ENCODE results near the gene KAT7.

Gene KAT7

DNA sequence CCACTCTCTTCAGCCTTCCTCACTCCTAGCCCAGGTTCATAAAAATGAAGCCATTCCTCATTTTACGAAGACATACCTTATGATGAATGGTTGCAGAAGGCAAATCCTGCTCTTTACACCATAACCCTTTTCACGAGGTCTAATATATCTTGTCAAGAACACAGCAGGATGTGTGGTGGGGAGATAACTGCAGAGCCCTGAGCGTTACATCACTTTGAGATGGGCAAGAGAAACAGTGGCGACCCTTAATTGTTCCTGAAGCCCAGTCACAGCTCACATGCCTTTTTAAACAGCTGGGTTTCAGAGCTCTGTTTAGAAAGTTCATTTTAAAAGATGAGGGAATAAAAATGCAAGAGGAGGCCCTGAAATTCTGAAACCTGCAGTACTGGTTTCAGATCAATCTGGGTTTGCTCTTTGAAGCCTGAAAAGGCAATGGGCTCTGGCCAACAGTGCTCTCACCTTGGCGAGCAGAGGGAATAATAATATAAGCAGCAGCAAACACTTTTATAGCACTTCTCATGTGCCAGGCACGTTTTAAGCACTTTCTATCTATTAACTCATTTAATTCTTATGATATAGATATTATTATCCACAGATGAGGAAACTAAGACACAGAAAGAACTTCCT, 27.4 kb upstream of the KAT7 start:
- no peak for DNase-seq (ENCODE audit: low spot score)

DNA sequence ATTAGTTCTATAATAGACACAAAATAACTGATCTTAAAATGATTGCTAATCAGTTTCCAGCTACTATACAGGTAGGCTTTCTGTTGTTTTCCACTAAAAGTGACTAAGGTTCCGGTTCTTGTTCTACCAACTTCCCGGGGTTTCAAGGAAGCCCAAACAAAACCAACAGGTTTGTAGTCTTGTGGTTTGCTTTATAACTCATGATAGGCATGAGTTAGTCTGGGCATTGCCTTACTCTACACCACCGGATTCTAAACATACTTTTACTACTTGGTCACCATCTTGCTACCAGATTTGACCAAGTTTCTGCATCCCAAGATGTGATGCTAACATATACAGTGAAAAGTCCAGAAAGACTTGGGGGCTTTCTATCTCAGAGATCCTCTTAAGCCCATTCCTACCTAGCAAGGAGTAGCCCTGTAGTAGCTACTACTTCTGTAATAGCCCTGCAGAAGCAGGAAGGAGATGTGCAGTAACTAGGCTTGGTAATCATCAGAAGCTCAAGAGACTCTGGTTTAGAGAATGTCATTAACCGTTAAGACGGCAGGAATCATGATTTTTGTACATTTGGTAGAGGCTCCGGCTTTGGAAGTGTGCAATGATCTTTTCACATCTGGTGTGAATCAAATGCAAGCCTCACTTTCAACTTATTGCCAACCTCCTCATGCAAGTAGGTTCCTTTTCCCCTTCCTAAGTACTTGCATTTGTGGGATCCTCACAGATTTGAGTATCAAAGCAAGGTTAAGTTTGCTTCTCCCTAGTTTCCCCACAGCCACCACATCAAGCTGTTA, 26.1 kb upstream of the KAT7 start:
- no peak for DNase-seq (ENCODE audit: low spot score)

DNA sequence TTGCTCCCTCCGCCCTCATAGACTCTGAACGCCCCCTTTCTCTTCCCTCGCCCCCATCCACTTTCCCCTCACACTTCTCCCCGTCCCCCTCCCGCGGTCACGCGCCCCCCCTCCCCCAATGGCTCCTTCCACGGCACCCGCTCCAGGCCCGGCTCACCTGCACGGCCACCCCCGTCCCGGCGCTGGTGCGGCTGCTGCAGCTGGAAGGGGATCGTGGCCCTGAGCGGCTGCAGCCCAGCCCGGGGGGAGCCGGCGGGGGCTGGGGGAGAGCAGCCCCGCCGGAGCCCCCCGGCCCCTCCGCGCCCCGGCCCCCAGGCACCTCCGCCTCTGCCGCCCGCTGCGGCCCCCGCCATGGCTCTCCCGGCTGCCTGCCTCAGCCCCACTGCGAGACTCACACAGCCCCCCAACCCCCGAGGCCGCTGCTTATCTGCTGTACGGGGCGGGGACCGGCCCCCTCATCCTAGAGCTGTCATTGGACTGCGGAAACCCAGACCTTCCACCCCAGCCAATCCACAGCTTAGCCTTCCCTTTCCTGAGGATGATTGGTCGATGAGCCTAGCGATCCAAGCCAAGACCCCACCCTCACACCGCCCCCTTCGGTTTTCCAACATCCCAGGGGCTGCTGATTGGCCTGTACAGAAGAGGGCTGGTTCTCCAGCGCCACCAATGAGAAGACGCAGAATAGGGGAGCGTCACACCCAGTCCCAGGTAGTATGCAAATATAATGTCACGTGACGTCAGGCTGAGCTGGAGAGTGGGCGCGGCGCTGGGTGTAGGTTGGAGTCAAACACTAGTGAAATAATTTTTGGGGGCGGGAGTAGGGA, 24.5 kb upstream of the KAT7 start, which contains the start of gene FAM117A:
TSS of gene FAM117A (minus strand) at position 397 of the 824 bp plus-strand sequence. CDS start at position 353, 44 bp downstream.
- DNase-seq (ENCODE audit: low spot score) = peak; percentile 96

DNA sequence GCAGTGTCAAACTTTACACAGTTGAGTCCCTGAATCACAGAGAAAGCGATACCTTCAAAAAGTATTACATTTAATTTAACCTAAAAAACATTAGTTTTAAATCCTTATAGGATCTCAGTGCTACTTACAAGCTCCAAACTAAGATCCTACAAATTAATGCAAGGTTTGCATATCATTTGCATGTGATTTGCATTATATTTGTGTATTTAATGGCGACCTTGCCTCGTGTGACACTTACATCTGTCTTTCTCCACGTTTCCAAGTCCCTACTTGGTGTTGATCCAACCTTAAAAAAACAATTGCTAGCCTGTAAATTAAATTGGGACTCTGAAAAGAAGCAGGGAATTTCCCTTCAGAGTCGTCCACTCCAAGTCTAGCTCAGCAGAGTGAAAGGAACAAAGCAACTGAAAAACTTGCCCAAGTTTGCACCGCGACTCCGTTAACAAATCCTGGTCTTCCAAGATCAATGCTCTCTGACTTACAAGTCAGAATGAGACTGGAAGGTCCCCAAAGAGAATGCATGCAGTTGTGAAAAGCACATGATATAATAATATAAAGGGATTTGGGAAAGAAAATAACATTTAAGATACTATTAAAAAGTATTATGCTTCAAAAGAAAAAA, 23.8 kb upstream of the KAT7 start:
- DNase-seq (ENCODE audit: low spot score) = no peak

DNA sequence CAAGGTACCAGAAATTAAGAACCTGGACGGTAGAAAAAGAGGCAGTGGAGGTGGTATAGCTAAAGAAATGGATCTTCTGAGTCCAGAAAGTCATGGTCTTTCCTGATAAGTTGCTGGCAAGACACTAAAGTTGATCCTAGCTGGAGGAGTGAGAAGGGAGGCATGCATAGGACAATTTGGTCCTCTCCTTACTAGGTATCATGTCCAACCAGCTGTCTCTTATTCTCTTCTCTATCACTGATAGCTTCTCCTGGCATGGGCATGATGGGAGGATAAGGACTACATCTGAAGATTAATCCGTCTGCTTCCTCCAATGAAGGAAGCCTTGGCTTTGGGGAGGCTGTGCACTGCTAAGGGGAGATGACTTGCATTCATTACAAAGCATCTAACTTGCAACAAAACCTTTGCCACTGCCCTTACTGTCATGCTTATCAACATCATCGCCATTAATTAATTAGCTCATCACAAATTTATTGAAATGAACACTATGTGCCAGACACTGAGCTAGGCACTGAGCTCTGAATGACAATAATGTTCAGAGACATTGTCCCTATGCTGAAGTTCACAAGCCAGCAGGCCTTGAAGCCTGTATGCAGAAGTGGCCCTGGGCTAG, 21.5 kb upstream of the KAT7 start:
- no peak for DNase-seq (ENCODE audit: low spot score)

DNA sequence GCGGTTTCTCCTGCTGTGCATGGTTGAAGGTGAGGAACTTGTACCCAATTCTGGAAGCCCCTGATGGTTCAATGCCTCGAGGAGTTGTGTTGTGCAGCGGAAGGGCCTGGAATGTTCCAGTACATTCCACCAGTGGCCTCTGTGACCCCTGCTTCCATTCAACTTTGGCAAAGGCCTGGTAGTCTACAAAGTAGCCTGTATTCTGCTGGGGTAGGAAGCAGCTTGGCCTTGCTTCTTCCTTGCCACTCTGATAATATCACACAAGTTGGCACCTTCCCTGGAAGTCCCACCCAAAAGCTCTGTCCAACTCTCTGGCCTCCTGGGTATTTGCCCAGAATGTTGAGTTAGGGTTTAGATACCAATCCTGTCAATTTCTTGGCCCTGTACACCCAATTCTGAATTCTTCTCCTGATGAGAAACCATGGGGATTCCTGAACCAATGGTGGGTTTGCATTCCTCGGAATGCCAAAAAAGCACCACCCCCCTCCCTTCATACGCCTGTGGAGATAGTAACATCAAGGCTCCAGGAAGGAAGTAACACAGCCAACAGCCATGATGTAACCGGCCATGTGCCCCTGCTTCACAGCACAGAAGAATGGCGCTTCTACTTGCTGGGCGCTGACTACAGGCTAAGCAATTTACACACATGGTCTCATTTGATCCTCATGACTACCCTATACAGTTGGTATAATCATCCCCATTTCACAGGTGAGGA, 12.8 kb upstream of the KAT7 start:
- DNase-seq (ENCODE audit: low spot score) = no peak

DNA sequence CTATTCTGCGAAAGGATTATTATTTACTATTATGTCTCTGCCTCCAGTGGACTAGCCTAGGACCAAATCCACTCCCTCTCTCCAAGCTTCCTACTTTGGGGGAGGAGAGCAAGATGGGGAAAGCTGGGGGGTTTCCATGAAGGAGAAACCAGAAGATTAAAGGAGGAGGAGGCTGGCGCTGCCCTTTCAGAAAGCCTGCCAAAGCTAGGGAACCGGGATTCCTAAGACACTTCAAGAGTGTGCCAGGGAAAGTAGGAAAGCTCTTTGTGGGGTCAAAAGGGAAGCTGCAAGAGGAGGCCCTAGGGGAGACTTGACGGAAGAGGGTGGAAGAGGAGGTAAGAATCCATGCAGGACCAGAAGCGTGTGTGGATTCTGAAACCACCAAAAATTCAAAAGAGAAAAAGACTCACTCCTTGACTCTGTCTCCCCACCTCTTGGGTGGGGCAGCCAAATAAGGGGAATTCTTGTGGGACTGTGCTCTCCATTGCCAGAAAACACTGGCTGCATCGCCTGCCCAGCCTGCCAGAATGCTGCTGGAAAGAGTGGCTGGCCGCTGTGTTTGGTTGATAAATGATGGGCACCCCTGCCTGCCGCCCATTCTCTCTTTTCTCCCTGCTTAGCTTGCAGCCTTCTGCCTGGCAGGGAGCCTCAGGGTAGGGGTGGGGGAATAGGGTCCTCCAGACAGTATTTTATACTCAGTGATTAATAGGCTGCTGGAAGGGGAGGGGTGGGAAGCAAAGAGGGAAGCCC, 11.8 kb upstream of the KAT7 start:
- no peak for DNase-seq (ENCODE audit: low spot score)

DNA sequence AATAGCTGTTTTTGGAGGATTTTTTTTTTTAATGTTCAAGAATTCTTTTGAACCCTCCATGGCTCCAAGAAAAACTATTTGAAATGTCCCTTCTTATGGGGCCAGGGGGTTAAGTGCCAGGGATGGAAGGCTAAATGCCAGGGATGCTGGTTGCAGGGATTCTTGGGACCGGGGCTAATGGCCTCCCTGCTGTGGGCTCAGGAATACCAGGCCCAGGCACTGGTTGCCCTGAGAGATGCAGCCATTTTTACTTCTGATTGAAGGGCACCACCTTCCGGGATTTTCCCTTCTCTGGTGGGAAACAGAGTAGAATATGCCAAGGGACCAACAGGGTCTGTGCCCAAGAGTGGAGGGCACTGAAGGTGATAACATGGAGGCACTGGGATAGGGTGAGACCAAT, 10.9 kb upstream of the KAT7 start:
- DNase-seq (ENCODE audit: low spot score) = no peak

DNA sequence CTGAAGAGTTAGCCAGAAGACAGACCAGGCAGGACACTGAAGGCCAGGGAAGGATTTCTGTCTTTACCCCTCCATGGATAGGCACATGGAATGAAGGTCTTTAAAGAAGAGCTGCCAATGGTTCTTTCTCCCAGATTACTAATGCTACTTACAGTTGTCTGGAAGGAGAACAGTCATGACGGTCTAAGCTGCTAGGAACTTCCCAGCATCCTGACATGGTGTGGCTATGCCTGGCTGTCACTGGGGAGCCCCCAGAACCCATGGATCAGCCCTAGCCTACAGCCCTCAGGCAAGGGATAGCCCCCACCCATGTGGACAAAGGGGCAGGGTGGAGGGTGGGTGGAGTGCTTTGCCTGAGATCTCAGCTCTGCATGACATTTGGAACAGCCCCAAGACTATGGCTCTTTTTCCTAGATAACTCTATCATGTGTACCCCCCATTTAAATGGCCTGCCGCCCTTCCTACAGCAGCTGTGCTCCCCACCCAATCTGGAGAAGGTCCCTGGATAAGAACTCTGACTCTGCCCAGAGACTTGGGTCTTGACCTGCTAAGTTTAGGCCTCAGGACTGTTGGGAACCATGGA, 9.2 kb upstream of the KAT7 start:
- DNase-seq (ENCODE audit: low spot score) = no peak

DNA sequence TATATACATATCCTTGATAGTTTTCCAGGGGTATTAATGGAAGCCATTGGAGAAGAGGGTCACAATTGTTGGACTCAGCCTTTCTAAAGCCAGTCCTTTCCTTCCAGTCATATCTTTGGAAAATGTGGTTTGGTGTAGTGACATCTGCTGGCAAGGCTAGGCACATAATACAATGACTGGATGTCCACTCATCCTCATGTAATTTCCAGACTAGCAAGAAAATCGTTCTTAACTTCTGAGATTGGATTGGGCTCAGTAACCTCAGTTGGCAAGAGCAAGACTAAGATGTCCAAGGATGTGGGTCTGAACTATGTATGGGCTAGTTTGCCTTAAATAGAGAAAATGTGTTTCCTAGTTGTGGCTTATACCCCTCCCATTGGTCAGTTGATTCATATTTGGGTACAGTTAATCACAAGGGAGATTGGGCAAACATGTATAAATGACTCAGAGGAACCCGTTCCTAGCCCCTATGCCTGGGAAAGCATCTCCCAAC, 8.7 kb upstream of the KAT7 start:
- peak; percentile 74 for DNase-seq (ENCODE audit: low spot score)

DNA sequence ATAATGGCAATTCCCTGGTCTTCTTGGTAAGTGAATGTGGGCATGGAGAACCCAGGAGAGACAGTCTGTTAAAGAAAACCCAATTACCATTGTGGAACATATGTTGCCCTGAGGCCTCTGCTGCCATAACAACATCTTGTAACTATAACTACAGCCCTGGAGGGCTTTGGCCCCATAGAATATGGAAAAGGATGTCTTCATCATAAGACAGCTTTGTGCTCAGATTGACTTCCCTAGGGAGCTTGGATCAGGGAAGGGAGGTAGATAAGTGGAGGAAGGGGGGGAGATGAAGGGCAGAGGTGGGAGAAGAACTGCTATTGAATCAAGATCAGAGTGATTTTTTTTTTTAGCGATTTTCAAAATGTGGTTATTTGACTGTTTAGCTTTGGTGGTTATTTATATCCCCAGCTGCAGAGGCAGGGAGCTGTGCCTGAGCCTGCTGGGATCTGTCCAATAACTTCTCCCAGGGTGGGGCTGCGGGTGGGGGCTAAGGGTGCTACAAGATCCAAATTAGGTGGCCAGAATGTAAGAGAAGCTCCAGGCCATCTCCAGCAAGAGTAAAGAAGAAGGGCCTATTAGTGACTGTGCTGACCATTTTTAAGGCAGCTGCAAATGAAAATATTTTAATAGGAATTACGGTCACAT, 5.3 kb upstream of the KAT7 start:
- no peak for DNase-seq (ENCODE audit: low spot score)

DNA sequence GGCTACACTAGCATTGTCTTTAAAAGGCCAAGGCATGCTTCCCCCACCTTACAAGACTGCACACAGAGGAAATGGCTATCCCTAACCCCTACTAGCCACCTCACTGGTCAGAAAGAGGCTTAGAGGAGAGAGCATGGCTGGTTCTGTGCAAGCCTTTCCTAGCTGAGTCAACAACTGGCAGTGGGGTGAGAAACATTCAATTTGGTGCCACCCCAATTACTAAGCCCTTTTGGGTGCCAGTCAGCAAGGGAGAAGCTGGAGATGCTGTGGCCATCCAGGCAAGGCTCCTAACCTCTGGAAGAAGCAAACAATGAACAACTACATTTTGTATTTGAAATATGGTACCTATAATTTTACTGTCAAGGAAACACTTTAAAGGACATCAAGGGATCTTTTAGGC, 4.7 kb upstream of the KAT7 start:
- no peak for DNase-seq (ENCODE audit: low spot score)

DNA sequence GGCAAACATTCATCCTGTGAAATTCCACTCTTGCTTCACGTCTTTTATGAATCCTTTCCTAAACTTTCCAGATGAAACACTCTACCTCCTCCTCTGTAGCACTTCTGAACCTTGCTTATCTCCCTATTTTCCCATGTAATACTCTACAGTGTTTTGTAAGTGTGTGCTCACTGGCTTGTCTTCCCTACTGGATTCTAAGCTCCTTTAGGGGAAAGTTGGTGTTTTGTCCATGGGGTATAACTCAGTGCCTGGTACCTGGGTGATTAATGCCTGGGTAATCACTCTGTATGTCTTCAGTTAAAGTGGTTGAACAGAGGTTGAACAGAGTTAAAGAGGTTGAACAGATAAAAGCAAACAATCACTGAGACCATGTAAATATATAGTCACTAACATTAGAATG, 3.8 kb upstream of the KAT7 start:
- no peak for DNase-seq (ENCODE audit: low spot score)

DNA sequence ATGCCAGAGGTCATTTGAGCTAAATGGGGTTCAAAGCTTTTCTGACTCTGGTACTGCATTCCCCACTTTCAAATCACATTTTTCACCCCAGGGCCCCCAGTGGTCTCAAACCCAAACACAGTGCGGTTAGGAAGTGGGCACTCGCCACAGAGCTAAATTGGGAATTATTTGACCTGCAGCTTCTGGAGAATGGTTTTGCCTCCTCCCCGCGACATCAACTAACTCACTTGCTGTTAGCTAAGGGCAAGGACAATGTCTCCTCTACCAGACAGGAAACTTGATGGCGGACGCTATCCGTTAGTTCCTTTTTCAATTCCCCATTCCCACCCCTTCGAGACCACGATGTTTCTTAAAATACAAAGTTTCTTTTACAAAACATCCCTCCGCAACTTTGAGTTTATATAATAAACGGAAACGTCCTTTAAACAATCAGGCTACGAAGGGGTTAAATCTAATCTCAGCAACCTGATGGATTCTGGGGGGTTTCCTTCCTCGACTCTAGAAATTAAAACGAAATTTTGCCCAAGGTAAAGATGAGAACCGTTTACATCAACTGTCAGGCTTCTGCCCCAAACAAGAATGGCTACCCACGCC, 500 bp upstream of the KAT7 start:
- DNase-seq (ENCODE audit: low spot score) = no peak

DNA sequence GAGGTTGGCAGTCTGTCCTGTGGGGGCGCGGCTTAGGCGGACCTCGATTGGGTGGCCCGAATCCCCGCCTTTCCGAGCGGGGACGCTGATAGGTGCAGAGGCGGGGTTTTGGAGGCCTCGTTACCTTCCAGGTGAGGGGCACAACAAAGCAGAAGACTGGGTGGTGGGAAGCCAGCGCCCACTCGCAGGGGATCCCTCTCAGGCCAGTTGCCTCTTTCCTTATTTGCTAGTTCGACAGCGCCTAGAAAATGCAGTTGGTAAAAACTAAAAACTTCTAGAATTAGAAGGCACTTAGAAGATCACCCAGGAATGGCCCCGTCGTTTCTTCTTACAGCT, 730 bp downstream of the KAT7 start:
- DNase-seq (ENCODE audit: low spot score) = no peak

DNA sequence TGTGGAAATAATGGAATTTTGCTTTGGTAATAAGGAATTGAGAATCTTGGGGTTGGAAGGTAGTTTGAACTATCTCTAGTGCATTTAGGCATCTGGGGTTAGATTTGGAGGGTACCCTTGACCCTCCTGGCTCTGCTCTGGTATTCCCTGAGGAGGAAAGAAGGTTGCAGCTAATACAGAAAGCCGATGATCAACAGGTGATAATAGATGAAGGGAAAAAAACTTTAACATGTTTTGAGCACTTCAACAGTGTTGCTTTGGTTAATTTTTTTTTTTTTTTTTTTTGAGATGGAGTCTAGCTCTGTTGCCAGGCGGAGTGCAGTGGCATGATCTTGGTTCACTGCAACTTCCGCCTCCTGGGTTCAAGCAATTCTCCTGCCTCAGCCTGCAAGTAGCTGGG, 4.8 kb downstream of the KAT7 start:
- no peak for DNase-seq (ENCODE audit: low spot score)

DNA sequence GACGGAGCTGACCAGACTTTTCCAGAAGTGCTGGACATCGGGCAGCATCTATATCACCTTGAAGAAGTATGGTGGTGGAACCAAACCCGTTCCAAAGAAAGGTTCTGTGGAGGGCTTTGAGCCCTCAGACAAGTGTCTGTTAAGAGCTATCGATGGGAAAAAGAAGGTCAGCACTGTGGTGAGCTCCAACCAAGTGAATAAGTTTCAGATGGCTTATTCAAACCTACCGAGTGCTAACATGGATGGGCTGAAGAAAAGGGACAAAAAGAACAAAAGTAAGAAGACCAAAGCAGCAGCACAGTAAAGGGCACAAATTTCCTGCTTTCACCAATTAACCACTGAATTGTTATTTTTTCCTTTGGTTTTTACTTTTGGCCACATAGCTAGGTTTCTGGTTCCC, 6.9 kb downstream of the KAT7 start:
- DNase-seq (ENCODE audit: low spot score) = no peak

DNA sequence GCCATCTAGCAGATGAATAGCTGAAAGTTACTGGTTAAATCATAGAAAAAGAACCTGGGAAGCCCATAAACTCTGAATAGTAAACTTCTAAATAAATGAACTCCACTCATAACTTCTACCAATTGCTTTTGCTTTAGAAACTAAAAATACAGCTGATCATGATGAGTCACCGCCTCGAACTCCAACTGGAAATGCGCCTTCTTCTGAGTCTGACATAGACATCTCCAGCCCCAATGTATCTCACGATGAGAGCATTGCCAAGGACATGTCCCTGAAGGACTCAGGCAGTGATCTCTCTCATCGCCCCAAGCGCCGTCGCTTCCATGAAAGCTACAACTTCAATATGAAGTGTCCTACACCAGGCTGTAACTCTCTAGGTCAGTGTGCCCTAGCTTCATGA, 9.7 kb downstream of the KAT7 start:
- no peak for DNase-seq (ENCODE audit: low spot score)

DNA sequence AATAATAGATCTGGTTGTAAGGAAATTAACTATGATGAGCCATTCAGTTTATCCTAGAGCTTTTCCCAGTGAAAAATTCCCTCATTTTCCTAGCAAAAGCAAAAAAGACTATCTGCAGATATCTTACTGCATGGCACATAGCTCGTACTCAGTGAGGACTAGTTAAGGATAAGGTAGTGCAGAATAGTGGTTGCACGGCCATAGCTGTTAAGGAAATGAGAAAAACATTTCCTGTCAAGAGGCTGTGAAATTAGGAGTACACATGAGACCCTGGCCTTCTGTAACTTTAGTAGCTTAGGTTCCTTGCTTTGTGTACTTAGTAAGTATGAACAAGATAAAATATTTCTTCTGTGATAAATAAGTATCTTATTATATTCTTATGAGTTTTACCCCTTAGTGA, 10.3 kb downstream of the KAT7 start:
- DNase-seq (ENCODE audit: low spot score) = no peak
